Fibroblast of the aortic adventitia (primary cell): Measurements from ENCODE around the gene FRMD6. TPM values are rescaled to one million over a fixed set of nuclear protein-coding genes. Genes with fewer than 3 reads are reported as not detected.

Source experiments
- DNase-seq: peaks from one replicate; pipeline ENCODE4 v3.0.0-alpha.2; 2010; ENCODE audit warnings: low read depth
- H3K4me3 ChIP-seq: 2 replicates; pipeline ENCODE4 v1.5.1; 2011; ENCODE audit warnings: low read depth, mild to moderate bottlenecking, control low read depth, low read length, moderate library complexity
- total RNA-seq: library from RNA; depleted of rRNA; stranded (reverse); fragments of >200 nt; gene quantifications from 2 replicates; pipeline ENCODE4 v1.2.3, GENCODE V29; 2012; ENCODE audit warnings: low replicate concordance
- TF ChIP-seq, protein P1 (sequence below): IDR thresholded peaks from 2 replicates; pipeline ENCODE4 v1.5.1; 2011; ENCODE audit warnings: mild to moderate bottlenecking, low read length, control low read depth, inconsistent platforms; ENCODE audit not compliant: insufficient read depth

The FRMD6 gene
- total RNA-seq, 1 donor, result 257 TPM

DNA sequence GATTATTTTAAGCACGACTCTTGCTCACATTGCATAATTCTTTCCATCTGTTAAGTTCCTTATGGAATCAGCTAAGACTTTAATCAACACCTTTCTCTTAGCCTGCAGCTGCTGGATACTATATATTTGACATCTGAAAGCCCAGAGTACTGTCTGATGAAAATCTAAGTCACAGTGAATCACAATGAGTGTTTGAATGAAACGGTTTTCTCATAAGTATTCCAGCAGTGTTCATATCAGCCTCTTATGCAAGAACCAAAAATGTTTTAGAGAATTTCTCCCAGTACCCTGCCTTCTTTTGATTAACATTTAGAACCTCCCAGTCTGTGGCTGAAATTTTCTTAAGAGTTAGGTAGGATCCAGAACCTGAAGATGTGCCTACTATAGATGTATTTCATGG lies 55.6 kb downstream of the FRMD6 start:
- TF ChIP-seq, protein P1, sequence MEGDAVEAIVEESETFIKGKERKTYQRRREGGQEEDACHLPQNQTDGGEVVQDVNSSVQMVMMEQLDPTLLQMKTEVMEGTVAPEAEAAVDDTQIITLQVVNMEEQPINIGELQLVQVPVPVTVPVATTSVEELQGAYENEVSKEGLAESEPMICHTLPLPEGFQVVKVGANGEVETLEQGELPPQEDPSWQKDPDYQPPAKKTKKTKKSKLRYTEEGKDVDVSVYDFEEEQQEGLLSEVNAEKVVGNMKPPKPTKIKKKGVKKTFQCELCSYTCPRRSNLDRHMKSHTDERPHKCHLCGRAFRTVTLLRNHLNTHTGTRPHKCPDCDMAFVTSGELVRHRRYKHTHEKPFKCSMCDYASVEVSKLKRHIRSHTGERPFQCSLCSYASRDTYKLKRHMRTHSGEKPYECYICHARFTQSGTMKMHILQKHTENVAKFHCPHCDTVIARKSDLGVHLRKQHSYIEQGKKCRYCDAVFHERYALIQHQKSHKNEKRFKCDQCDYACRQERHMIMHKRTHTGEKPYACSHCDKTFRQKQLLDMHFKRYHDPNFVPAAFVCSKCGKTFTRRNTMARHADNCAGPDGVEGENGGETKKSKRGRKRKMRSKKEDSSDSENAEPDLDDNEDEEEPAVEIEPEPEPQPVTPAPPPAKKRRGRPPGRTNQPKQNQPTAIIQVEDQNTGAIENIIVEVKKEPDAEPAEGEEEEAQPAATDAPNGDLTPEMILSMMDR, result no peak
- no peak overlapping the region for H3K4me3 ChIP-seq
- peak; percentile 43 for DNase-seq

DNA sequence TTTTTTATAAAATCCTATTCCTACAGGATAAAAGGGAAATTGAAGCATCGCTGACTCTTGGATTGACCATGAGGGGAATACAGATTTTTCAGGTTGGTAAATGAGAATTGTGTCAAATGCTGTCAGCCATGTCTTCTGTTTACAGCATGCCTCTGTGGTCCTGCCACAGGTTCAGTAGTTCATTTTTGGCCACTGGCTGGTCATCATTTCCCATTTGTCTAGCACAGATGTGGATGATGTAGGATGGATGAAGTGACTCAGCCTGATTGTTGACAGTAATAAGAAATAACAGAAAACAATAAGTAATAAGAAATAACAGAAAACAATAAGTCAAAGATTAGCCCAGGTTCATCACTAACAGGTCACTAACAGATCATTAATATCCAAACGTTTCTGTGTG lies 59.8 kb downstream of the FRMD6 start:
- DNase-seq, result no peak
- no peak overlapping the region for H3K4me3 ChIP-seq
- TF ChIP-seq, protein P1, result no peak

DNA sequence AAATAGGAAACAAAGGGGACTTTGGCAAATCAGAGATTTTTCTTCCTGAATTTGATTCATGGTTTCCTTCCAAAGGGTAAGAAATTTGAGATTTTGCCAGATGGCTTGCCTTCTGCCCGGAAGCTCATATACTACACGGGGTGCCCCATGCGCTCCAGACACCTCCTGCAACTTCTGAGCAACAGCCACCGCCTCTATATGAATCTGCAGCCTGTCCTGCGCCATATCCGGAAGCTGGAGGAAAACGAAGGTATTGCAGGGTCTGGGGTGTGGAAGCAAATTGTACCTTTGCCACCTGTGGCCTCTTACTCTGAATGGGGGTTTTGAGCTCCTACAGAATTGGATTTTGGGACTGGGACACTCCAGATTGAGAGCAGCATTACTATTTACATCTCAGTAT lies 63.5 kb downstream of the FRMD6 start:
- TF ChIP-seq, protein P1, result no peak
- DNase-seq, result no peak
- H3K4me3 ChIP-seq, result no peak overlapping the region

DNA sequence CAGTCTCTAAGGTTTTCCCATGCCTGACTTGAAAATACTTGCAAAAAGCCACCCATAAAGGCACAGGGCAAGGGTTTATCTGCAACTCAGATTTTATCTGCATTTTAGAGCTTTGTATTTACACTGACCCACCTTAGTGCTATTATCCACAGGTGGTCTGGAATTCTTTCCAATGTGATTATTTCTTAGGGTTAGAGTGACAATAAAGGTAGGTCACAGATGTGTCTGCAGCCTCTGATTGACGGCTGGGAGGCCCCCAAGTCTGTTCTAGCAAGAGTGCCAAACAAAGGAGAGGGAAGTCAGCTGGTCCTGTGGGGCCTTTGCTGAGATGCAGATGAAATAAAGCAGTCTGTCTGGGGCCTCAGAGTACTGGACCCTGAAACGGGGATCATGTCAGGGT lies 64.0 kb downstream of the FRMD6 start:
- DNase-seq, result no peak
- TF ChIP-seq, protein P1, result no peak
- no peak overlapping the region for H3K4me3 ChIP-seq

DNA sequence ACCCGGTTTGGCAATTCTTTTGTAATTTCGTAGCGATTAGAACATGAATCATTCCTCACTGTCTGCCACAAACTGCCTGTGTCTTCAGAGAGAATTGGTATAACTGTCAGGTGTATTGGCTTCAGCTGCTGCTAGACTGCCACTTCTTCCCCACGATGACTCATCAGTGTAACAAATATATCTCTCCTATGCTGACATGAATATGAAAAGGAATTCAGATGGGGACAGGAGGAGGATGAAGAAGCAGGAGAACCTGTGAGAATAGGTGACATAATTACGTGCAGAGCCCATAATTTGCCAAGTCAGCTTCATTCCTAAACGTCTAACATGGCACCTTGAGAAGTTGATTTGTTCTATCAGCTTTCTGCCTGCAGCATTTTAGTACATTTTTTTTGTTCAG lies 64.9 kb downstream of the FRMD6 start:
- DNase-seq, result no peak
- no peak overlapping the region for H3K4me3 ChIP-seq
- TF ChIP-seq, protein P1, result no peak

DNA sequence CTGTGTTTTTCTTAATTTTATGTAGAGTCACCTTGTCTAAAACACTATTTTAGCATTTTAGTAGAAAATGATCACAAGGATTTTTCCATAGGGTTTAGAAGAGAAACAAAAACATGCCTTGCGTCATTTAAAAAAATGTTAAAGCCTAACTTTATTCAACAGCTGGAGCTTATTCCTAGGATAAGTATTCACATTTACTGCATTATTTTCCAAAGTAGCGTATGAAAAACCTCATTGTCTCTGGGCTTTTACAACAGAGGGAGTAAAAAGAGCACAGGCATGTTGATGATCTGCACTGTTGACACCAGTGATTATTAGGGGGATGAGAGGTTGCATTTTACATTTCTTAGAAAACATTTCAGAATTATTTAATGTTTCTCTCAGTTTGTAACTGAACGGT lies 66.1 kb downstream of the FRMD6 start:
- TF ChIP-seq, protein P1, result no peak
- no peak overlapping the region for H3K4me3 ChIP-seq
- no peak for DNase-seq

DNA sequence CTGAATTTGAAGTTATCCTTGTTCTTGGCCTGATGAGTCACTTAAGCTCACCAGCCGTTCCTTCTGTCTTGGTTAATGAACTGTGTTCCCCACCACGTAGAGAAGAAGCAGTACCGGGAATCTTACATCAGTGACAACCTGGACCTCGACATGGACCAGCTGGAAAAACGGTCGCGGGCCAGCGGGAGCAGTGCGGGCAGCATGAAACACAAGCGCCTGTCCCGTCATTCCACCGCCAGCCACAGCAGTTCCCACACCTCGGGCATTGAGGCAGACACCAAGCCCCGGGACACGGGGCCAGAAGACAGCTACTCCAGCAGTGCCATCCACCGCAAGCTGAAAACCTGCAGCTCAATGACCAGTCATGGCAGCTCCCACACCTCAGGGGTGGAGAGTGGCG lies 68.2 kb downstream of the FRMD6 start:
- no peak for DNase-seq
- TF ChIP-seq, protein P1, result no peak
- no peak overlapping the region for H3K4me3 ChIP-seq
